T-helper 22 cell (primary cell): ENCODE measurements around the gene LMO7.

Experiments used
- DNase-seq: peaks from one replicate; pipeline ENCODE4 v3.0.0-alpha.2; 2020; ENCODE audit warnings: low read depth

Gene LMO7

DNA sequence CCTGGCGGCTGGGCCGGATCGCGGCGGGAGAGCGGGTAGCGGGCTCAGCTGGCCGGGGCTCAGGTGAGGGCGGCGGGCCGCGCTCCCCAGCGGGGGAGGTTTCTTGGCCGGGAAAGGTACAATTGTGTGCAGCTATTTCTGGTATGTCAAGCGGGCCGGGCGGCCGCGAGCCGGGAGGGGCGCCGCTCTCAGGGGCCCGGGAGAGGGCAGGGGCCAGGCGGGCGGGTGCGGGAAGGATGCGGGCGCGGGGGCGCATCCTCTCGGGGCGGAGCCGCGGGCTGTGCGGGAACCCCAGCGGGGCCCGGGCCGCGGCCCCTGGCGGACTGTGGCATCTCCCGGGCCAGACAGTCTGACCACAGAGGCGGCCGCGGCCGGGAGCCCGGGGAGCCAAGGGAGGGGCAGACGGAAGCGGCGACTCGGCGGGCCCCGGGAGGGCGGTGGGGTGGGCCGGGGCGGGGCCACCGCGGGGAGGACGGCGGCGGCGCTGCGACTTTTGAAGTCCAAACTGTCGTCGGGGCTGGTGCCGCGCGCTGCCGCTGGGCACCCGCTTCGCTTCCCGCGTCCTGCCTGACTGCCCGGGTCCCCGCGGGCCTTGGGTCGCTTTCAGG lies at the start of gene LMO7:
Gene LMO7, plus strand, starts transcription at position 503 of the 608 bp plus-strand sequence. CDS start 328 bp downstream, outside the sequence.
- peak; percentile 37 for DNase-seq

DNA sequence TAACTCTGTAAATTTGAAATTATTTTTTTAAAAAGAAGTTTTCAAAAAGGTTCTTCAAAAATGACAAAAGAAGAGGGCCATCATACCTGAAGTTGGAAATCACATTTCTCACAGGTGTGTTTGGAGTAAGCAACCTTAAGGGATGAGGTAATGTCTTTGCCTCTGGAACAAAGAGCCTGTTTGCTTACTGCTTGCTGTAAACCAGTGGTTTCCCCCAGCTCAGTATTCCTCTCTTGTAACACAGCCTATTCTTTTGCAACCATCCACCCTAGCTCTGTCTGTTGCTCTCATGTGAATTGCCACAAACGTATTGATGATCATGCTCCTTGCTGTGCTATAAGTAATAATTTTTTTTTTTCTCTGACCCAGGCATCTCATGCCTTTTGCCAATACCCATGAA lies 48.5 kb upstream of the LMO7 start:
- DNase-seq: no peak

DNA sequence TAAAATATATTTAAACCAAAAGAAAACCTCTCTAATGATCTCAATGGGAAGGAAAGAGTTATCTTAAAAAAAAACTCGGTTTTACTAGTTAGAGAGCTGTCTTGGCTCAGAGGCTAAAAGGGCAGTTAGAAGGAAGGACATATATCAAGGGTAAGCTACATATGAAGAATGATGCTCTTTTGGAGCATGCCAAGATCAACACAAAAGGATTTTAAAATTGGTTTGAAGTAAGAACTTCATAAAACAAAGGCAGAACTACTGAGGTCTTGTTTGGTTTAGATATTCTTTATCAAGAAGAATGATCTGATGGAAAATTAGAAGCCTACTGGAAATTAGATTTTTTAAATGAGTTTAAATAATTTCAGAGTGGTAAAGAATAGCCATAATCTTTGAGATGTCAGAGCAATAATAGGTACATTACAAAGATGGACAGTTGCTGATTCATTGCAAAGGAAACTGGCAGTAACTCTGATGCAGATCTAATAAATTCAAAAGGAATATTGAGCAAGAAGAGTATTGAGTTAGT lies 39.4 kb upstream of the LMO7 start:
- DNase-seq: no peak

DNA sequence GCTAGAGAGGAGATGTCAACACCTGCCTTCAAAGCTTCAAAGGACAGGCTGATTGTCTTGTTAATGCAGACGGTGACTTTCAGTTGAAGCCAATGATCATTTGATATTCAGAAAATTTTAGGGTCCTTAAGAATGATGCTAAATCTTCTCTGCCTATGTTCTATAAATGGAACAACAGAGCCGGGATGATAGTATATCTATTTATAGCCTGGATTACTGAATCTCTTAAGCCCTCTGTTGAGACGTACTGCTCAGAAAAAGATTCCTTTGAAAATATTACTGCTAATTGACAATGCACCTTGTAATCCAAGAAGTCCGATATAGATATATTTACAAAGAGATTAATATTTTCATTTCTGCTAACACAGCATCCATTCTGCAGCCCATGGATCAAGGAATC lies 35.8 kb upstream of the LMO7 start:
- DNase-seq: no peak

DNA sequence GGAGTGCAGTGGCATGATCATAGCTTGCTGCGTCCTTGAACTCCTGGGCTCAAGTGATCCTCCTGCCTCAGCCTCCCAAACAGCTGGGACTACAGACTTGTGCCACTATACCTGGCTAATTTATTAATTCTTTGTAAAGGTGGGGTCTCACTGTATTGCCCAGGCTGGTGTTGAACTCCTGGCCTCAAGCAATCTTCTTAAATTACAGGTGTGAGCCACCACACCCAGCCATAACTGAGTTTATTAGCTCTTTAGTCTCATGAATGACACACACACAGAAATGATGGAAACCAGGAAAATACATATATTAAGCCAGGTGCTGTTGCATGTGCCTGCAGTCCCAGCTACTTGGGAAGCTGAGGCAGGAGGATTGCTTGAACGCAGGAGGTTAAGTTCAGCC lies 33.1 kb upstream of the LMO7 start:
- no peak for DNase-seq

DNA sequence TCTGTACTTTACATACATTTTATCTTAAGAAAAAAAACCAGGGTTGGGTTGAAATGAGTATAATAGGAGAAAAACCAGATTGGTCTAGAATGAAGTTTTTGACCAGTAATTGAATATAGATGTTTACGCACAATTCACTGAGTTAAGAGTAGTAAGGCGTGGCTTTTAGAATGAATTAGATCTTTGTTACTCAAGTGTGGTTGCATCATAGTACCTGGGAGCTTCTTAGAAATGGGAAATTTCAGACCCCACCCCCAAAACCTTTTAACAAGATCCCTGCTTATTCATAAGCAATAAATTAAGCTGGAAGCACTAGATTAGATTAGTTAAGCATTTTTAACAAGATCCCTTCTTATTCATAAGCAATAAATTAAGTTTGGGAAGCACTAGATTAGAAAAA lies 28.7 kb upstream of the LMO7 start:
- no peak for DNase-seq

DNA sequence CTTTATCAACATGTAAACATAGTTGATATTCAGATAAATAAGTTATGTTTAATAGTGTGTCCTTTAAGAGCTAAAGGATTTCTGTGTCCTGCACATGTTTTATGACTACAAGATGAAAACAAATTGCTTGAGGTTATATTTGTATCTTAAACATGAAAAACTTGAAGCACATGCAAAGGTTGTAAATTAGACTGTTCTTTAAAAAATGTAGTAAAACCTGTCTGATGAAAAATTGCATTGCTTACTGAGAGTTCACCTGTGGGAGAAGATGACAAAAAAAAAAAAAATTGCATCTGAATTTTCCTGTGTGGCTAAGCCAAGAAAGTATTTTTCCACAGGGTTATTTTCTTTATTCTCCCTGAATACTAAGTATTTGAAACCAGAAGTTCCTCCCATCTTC lies 25.7 kb upstream of the LMO7 start:
- DNase-seq: no peak

DNA sequence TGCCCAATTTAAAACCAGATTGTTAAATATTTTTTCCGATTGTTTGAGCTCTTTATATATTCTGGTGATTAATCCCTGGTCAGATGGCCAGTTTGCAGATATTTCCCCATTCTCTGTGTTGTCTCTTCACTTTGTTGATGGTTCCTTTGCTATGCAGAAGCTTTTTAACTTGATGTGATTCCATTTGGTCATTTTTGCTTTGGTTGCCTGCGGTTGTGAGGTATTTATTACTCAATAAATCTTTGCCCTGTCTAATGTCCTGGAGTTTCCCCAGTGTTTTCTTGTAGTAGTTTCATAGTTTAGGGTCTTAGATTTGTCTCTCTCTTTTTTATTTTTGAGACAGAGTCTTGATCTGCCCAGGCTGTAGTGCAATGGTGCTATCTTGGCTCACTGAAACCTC lies 23.8 kb upstream of the LMO7 start:
- no peak for DNase-seq

DNA sequence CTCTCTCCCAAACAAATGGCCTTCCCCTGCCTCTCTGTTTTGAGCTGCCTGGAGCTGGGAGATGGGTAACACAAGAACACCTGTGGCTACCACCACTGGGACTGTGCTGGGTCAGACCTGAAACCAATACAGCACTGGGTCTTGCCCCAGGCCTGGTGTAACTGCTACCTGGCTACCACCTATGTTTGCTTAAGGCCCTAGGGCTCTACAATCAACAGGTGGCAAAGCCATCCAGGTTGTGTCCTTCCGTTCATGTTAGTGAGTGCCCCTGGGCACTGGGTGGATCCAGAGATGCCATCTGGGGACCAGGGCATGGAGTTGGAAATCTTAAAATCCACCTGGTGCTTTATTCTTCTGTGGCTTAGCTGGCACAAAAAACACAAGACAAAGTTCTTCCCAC lies 18.9 kb upstream of the LMO7 start:
- no peak for DNase-seq

DNA sequence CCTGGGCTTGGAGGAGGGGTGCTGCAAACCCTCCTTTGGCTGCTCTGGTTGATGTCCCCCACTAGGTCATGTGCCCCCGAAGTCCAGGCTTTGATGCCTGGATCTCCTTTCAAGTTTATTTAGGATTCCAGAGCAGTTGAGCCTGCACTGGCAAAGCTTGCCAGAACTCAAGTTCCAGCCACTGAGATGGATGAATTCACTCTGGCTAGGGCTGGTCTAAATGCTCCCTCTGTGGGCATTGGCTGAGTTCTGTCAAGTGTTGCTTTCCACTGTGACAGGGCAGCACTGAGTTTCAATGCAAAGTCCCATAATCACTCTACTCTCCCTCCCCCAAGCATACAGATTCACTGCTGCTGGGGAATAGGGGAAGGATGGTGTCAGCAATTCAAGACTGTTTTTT lies 17.8 kb upstream of the LMO7 start:
- DNase-seq: no peak

DNA sequence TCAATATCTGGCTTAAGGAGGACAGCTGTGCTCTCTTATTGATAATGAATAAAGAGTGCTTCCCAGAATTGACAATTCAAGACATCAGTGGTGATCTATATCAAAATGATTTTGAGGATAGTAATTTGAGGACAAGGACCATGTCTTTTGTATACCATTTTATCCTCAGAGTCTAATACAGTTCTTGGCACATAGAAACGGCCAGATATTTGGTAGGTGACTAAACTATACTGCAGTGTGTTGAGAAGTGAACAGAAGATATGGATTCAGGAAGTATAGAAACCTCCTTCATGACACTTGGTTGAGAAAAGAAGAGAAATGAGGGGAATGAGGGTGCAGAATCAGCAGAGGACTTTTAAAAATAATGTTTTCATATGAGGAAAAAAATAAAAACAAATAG lies 16.1 kb upstream of the LMO7 start:
- no peak for DNase-seq

DNA sequence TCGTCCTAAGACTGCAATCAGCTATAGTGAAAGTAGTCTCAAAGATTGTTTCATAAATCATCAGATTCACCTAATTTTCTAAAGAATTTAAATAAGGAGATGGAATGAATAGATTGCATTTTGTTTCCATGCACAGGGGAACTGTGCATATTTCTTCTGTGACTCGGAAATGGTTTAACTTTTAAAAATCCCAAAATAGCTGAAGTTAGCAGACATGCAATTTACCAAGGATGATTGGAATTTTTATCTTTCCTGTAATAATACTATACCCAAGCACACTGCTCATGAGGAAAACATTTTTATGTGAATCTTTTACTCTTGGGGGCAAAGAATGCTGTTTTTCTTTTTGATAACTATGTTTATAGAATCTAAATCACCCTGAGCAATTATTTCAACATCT lies 15.0 kb upstream of the LMO7 start:
- DNase-seq: no peak

DNA sequence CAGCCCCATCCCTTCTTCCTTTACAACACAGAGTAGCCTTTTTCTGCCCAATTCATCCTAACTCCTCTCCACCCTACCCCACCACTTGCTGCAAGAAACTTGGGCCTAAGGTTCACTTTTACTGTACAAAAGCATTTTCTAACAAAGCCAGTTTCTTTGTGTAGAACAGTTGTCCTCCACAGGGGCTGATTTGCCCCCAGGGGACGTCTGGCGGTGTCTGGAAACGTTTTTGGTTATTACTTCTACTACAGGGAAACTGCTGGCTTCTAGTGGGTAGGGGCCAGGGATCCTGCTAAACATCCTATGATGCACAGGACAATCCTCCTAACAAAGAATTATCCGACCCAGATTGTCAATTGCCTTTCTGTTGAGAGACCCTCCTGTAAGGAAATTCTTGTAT lies 7.3 kb upstream of the LMO7 start:
- DNase-seq: no peak

DNA sequence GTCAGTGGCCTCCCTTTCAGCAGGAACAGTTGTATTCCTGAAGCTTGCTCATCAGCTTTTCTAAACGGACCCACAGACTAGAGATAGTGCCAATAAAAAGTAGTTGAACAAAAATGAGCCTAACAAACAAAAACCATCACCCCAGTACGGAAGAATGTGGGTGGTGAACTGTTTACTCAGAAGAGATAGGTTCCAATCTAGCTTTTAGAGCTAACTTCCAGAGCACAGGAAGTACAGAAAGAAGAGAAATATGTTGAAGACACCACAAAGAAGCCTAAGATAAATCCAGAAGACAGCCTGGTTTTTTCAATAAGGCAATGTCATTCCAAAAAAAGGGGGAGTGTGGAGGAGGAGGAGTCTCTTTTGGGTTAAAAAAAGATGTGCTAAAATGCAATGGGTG lies 2.8 kb upstream of the LMO7 start:
- no peak for DNase-seq

DNA sequence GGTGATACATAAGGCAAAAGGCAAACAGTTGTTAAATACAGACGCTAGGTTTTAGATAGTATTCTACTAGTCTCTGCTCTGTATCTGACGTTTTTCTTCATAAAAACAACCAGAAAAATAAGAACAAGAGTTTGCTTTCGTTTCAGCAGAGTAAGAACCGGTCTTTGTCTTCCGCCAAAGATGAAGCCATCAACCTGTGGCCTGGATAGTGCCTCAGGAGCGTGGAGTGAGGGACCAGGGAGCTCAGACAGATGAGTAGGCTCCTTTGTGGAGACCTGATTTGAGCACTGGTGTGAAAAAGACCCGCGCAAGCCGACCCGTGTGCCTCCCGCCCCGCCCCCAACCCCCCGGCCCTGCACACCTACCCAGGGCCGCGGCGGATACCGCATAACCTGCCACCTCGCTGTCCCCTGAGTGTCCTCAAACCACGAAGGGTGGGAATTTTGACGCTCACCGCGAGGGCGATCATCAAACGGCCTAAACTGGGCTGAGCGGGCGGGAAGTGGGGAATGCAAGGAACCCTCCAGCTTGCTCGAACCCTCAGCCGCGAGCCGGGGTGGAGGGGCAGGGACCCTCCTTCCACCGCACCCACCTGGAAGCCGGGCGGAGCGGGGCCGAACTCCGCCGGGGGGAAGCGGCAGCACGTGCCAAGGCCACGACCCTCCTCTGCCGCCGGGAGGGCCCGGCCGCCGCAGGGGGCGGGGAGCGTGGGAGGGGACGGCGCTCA lies 866 bp upstream of the LMO7 start:
- DNase-seq: no peak

DNA sequence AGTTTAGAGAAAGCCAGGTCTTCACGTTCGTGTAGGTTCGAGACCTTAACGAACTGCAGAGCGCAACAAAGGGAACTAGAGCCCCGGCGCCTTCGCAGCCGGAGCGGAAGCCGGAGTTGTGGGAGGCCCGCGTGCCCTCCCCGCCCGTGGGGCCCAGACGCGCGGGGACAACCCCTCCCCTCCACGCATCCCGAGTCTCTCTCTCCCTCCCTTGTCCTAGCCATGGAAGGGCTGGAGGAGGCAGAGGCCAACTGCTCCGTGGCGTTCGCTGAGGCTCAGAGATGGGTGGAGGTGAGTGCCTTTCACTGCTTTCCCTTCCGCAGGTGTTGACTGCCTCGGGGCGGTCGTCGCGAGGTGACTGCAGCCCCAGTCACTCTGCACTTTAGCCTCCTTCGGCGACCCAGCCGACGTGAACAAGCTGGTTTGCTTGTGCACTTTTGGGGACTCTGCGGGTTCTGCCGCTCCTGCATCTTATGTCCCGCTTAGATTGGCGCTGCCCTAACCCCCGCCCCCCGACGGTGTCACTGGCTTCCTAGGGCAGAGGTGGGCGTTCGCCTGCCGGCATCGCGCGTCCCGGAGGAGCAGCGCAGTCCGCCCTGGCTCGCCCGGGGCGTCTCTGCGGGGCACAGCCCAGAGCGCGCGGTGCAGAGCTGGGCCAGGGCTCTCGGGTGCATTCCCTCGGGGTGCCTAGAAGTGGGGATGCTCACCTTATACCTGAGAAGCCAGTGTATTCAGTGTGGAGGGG lies 478 bp downstream of the LMO7 start:
- peak; percentile 4 for DNase-seq

DNA sequence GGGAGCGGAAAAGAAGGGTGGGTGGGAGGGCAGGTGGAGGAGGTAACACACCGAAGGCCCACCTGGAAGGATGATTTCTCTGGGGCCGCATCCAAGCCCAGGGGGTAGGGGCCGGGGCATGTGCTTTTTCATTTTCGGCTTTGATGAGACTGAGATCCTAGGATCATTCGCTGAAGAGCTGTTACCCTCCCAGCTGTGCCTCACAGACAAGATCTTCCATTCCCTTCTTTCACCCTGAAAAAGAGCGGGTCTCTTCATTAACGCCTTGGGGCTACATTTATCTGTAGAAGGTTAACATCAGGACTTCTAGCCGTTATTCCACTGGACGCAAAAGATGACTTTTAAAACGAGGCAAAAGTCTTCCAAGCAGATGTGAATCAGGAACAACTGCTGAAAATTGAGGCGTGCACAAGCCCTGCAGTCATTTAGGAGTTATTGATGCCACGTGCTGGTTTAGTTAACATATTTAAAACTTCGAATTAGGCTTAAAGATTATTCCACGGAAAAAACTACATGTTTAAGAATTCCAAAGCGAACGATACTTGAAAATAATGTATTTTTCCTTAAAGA lies 1.1 kb downstream of the LMO7 start:
- DNase-seq: no peak

DNA sequence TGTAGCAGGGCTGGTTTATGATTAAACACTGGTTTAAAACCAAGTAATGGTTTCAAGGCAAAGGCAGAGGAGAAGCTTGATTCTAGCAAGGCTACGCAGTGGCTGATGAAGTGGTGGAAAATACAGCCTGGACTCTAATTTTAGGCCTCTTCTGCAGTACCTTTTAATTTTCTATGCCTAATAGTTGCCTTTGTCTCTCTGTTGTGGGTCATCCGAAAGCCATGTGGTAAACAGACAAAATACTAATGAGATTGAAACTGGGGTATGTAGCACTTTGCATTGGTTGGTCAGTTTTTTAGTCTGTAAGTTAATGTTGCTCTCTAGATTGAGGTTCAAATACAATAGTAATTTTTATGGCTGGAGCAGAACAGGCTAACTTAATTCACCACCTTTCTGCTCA lies 3.3 kb downstream of the LMO7 start:
- no peak for DNase-seq

DNA sequence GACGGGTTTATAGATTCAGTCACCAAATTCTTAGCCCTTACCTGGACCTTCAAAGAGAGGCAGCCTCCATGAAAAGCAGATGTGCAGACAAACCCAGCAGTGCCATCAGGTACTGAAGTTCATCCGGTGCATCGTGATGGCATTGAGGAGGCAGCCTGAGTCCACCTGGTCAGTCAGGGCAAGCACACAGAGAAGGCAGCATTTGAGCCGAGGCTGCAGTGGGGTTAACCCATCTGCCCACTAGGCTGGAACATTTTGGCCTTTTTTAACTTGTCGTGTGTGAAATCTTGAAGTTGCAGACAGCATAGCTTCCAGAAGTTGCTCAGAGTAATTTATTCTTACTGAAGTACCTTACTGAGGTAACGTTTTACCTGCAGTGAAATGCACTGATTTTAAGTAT lies 4.9 kb downstream of the LMO7 start:
- no peak for DNase-seq

DNA sequence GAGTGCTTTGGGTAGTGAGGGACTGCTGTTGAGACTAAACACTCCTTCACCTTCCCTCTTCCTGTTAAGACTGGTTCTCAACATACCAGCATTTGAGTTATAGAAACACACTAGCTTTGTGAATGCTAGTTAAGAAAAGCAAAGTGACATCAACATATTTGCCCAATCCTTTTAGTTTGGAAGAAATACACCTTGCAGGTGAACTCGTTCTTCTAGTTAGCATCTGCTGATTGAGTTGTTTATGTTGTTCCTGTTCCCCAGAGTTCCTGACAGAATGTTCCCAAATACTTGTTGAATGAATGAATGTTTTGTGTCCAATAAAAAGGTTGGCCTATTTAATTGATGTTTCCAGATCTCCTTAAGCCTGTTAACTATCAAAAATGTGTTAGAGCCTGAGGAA lies 7.1 kb downstream of the LMO7 start:
- DNase-seq: no peak

DNA sequence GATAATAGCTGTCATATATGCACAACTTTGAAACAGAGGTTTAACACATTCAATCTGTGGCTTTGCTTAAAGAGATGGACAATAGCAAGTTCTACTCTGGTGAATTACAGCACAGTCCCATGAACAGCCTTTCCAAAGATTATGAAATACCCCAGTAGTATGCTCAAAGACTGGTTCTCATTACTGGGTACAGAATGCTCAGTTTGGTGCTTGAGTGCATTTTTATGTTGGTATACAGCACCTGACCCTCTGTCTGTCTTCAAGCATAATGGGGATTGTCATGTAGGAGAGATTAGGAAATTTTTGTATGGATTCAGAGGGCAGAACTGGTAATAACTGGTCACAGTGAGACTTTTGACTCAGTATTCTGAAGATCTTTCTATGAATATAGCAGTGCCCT lies 7.6 kb downstream of the LMO7 start:
- no peak for DNase-seq

DNA sequence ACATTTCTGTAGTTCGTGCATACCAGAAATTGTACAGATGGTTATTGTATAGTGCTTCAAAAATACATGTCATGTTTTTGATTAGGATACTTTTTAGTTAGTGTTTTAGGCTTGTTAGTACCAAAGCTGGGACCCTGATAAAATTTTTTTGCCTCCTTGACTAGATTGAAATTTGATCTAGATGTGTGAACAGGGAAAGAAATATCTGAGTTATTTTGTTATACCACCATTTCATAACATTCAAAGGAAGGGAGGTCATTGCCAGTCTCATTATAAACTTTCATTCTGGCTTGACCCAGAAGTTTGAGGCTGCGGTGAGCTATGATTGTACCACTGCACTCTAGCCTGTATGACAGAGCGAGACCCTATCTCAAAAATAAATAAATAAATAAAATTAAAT lies 9.0 kb downstream of the LMO7 start:
- no peak for DNase-seq
